Germinal center (tissue), 1 donor: Measurements from ENCODE around the gene SCN4A.
"Not testable (repeated sequence)": the region's sequence is repeated elsewhere in the genome, so short reads cannot be mapped to it uniquely, and the experiment has no call there.

Source experiments
- DNase-seq: peaks from one replicate; pipeline ENCODE4 v3.0.0; 2012; ENCODE audit warnings: mixed read lengths, low spot score

SCN4A gene

GRCh38 chr17:63916566-63917185 lies 56.0 kb downstream of the SCN4A start:
- DNase-seq, result no peak

- DNase-seq, result not testable (repeated sequence)
Observed at GRCh38 chr17:63915753-63916152, 57.0 kb downstream of the SCN4A start.

- no peak for DNase-seq
Observed at GRCh38 chr17:63914471-63914870, 58.2 kb downstream of the SCN4A start.

GRCh38 chr17:63911657-63912100 lies 61.0 kb downstream of the SCN4A start:
- DNase-seq, result peak; percentile 70

GRCh38 chr17:63911041-63911635 lies 61.6 kb downstream of the SCN4A start, which contains the start of gene CSHL1:
TSS of gene CSHL1 (minus strand) at chr17:63911258. CDS start at chr17:63911196, 62 bp downstream.
- no peak for DNase-seq

GRCh38 chr17:63910096-63910495 lies 62.6 kb downstream of the SCN4A start:
- DNase-seq, result no peak

GRCh38 chr17:63909586-63909985 lies 63.1 kb downstream of the SCN4A start:
- not testable (repeated sequence) for DNase-seq

GRCh38 chr17:63907161-63907778 lies 65.4 kb downstream of the SCN4A start:
- DNase-seq, result not testable (repeated sequence)

- not testable (repeated sequence) for DNase-seq
Observed at GRCh38 chr17:63904796-63905195, 67.9 kb downstream of the SCN4A start.

- DNase-seq, result not testable (repeated sequence)
Observed at GRCh38 chr17:63903787-63904201, 68.9 kb downstream of the SCN4A start.

- not testable (repeated sequence) for DNase-seq
Observed at GRCh38 chr17:63901971-63902370, 70.7 kb downstream of the SCN4A start.

GRCh38 chr17:63898899-63899798 lies 73.6 kb downstream of the SCN4A start:
- not testable (repeated sequence) for DNase-seq

GRCh38 chr17:63896524-63897354 lies 76.0 kb downstream of the SCN4A start, which contains the start of gene CSH1:
TSS of gene CSH1 (minus strand) at chr17:63896574. CDS start at chr17:63896511, 63 bp downstream.
- DNase-seq, result not testable (repeated sequence)

GRCh38 chr17:63894821-63895220 lies 77.9 kb downstream of the SCN4A start:
- not testable (repeated sequence) for DNase-seq

GRCh38 chr17:63894021-63894420 lies 78.7 kb downstream of the SCN4A start:
- not testable (repeated sequence) for DNase-seq

- not testable (repeated sequence) for DNase-seq
Observed at GRCh38 chr17:63892316-63893037, 80.2 kb downstream of the SCN4A start.

- DNase-seq, result not testable (repeated sequence)
Observed at GRCh38 chr17:63889026-63889848, 83.5 kb downstream of the SCN4A start.
